NB4 (cell line): ENCODE measurements around the gene GFER.

Experiments used
- POLR2A ChIP-seq: IDR thresholded peaks from 2 replicates; pipeline ENCODE4 v1.6.1; 2011; ENCODE audit warnings: mild to moderate bottlenecking; ENCODE audit not compliant: insufficient read length; ENCODE audit errors: extremely low read depth
- TF ChIP-seq, protein P1 (sequence below): IDR thresholded peaks from one replicate; pipeline ENCODE4 v1.5.1; 2012; ENCODE audit warnings: low read depth, low read length

DNA sequence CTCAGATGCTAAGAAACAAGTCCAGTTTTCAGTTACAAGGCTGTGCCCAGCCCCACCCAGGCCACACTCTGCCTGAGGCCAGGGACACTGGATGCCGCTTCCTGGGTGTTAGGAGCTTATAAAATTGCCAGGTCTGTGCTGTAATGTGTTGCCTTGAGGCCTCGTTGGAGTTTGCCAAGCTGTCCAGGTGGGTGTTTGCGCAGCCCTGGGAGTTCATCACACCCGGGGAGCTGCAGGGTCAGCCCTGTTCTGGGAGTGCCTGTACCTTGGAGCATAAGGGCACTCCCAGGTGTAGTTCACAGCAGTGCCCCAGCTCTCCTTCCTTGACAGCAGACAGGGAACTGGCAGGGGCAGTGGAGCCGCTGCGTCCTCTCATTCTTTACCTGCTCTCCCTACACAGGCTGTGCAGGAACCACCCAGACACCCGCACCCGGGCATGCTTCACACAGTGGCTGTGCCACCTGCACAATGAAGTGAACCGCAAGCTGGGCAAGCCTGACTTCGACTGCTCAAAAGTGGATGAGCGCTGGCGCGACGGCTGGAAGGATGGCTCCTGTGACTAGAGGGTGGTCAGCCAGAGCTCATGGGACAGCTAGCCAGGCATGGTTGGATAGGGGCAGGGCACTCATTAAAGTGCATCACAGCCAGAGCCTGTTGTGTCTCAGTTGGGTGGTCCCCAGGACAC is 1.6 kb downstream of the GFER start:
- TF ChIP-seq, protein P1, sequence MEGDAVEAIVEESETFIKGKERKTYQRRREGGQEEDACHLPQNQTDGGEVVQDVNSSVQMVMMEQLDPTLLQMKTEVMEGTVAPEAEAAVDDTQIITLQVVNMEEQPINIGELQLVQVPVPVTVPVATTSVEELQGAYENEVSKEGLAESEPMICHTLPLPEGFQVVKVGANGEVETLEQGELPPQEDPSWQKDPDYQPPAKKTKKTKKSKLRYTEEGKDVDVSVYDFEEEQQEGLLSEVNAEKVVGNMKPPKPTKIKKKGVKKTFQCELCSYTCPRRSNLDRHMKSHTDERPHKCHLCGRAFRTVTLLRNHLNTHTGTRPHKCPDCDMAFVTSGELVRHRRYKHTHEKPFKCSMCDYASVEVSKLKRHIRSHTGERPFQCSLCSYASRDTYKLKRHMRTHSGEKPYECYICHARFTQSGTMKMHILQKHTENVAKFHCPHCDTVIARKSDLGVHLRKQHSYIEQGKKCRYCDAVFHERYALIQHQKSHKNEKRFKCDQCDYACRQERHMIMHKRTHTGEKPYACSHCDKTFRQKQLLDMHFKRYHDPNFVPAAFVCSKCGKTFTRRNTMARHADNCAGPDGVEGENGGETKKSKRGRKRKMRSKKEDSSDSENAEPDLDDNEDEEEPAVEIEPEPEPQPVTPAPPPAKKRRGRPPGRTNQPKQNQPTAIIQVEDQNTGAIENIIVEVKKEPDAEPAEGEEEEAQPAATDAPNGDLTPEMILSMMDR, result no peak
- TF ChIP-seq POLR2A, result no peak
